GM12891 (cell line): ENCODE data around the gene RUNDC1.

ENCODE experiments used
- PAX5 ChIP-seq: IDR thresholded peaks from 2 replicates; pipeline ENCODE4 v1.6.1; 2011; ENCODE audit warnings: low read length, moderate library complexity, mild to moderate bottlenecking; ENCODE audit not compliant: insufficient read depth, severe bottlenecking
- POLR2A ChIP-seq: IDR thresholded peaks from 2 replicates; pipeline ENCODE4 v1.6.1; 2011; ENCODE audit warnings: low read depth, low read length, control low read depth
- POLR2AphosphoS5 ChIP-seq: IDR thresholded peaks from 2 replicates; pipeline ENCODE4 v1.6.1; 2011; ENCODE audit warnings: low read depth, low read length, control low read depth
- SPI1 ChIP-seq: IDR thresholded peaks from 2 replicates; pipeline ENCODE4 v1.6.1; 2011; ENCODE audit warnings: low read depth, low read length, control low read depth
- TAF1 ChIP-seq: IDR thresholded peaks from 2 replicates; pipeline ENCODE4 v1.6.1; 2011; ENCODE audit warnings: low read depth, low read length, control low read depth

- TF ChIP-seq POLR2AphosphoS5 (no peak), TAF1 (no peak), POLR2A (no peak), SPI1 (no peak), PAX5 (no peak)
Measured at GRCh38 chr17:42989726-42990652, 9.6 kb downstream of the RUNDC1 start.
